Brain pericyte (primary cell): ENCODE measurements around the gene INO80.
A peak's percentile ranks its signal among the peaks of the same experiment; 100 is the strongest.
"Not testable (repeated sequence)": the region's sequence is repeated elsewhere in the genome, so short reads cannot be mapped to it uniquely, and the experiment has no call there.

ENCODE experiments used
- DNase-seq: peaks from one replicate; pipeline ENCODE4 v3.0.0-alpha.2; 2012; ENCODE audit warnings: low read depth, low spot score

Gene INO80

GRCh38 chr15:41116116-41116961 is at the start of gene INO80:
Gene INO80 (minus strand): TSS chr15:41116280. CDS start chr15:41096310, 19,970 bp downstream.
- DNase-seq, result peak; percentile 93

- no peak for DNase-seq
Observed at GRCh38 chr15:41161736-41162135, 45.7 kb upstream of the INO80 start.

GRCh38 chr15:41161336-41161735 is 45.3 kb upstream of the INO80 start:
- no peak for DNase-seq

- no peak for DNase-seq
Observed at GRCh38 chr15:41160639-41161315, 44.7 kb upstream of the INO80 start.

GRCh38 chr15:41154412-41154811 is 38.3 kb upstream of the INO80 start:
- no peak for DNase-seq

GRCh38 chr15:41153733-41154132 is 37.7 kb upstream of the INO80 start:
- no peak for DNase-seq

- no peak for DNase-seq
Observed at GRCh38 chr15:41151451-41152005, 35.4 kb upstream of the INO80 start.

DNA sequence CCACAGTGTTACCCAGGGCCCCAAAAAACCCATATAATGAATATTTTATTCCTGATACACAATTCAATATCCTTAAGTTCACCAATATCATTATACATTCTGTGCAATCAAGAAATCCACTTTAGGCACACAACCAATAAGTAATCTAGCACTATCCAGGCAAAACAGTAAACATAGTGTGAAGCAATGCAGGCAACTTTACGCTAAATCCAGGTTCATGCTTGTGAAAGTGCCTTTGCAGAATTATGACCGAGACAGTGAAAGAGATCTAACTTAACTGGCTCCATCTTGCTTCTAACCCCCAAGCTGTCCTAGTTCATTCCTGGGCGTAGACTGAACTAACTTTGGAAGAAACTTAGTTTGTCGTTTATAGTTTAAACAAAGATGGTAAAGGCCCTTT is 34.2 kb upstream of the INO80 start:
- no peak for DNase-seq

DNA sequence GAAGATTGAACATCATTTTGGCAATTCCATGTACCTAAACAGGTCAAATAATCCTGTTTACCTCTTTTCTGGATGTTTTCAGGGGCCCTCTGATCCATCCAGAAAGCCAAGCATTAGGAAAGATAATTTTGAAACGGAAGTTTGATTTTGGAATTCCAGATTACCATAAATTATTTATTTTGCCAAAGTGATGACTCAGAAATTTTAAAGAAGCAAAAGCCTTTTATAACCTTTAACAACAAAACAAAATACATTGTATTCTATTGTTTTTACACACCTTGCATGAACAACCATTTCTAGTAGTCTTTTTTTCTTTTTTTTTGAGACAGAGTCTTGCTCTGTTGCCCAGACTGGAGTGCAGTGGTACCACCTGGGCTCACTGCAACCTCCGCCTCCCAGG is 32.0 kb upstream of the INO80 start:
- no peak for DNase-seq

GRCh38 chr15:41139619-41140018 is 23.5 kb upstream of the INO80 start:
- DNase-seq, result no peak

DNA sequence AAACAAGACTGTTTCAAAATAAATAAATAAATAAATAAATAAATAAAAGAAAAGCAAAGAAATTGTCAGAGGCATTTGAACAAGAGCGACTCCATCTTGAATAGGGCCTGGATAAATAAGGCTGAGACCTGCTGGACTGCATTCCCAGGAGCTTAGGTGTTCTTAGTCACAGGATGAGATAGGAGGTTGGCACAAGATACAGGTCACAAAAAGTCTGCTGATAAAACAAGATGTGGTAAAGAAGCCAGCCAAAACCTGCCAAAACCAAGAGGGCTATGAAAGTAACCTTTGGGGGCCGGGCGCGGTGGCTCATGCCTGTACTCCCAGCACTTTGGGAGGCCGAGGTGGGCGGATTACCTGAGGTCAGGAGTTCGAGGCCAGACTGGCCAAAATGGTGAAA is 23.0 kb upstream of the INO80 start:
- DNase-seq, result not testable (repeated sequence)

- DNase-seq, result not testable (repeated sequence)
Observed at GRCh38 chr15:41135580-41135979, 19.5 kb upstream of the INO80 start.

GRCh38 chr15:41133454-41133853 is 17.4 kb upstream of the INO80 start:
- no peak for DNase-seq

GRCh38 chr15:41132094-41132493 is 16.0 kb upstream of the INO80 start:
- DNase-seq, result not testable (repeated sequence)

DNA sequence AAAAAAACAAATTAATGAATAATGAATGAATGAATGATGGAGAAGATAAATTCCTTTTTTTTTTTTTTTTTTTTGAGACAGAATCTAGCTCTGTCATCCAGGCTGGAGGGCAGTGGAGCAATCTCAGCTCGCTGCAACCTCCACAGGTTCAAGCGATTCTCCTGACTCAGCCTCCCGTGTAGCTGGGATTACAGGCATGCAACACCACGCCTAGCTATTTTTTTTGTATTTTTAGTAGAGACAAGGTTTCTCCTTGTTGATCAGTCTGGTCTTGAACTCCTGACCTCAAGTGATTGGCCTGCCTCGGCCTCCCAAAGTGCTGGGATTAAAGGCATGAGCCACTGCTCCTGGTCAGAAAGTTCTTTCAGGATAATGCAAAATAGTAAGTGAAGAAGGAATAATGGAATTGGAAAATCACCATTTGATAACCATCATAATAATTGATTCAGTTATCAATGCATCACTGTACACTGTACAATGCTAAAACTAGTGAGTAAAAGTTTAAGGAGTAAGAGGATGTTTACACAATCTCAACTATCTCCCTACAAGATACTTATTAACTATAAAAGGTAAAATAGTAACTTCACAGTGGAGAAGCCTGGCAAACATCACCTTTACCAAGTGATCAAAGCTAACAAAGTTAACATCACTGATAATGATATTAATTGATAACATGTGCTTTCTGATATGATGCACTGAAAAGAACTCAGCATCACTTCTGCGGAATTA is 12.3 kb upstream of the INO80 start:
- DNase-seq, result no peak

DNA sequence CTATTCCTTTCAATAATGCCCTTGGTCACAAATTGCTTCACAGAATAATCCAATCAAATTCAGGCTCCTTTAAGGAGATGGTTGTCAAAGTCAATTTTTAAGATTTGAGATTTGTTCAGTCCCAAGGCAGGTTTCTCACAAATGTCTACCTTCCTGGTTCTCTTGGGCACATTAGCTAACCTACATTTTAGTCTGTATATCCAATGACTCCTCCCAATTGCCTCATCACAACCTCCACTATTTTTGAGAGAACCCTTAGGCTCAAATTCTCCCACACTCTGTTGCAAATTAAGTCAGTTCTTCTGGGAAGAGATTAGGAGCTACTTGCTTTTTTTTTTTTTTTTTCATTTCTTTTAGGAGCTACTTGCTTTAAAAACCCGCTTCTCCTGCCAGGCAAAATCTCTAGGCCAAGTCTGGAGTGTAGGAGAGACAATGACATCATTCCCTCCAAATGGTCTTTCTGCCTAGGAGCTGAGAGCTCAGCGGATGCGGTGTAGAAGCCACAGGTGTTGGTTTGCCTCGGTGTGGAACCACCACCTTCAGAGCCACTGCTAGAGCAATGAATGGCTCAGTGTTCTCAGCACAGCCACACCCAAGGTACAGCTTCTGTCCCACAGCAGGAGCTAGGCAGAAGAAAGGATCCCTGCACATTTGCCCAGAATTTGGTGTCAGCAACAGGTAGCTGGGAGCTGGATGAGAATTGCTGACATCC is 10.0 kb upstream of the INO80 start:
- DNase-seq, result no peak

- DNase-seq, result no peak
Observed at GRCh38 chr15:41125063-41125669, 9.1 kb upstream of the INO80 start.

DNA sequence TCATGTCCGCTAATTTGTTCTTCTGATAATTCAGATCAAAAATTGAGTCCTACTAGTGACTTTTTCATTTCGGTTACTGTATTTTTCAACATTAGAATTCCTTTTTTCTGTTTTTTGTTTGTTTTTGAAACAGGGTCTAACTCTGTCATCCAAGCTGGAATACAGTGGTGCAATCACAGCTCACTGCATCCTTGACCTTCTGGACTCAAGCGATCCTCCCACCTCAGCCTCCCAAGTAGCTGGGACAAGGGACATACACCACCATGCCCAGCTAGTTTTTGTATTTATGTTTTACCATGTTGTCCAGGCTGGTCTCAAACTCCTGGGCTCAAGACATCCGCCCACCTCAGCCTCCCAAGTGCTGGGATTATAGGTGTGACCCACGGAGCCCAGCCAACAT is 8.0 kb upstream of the INO80 start:
- DNase-seq, result no peak

- no peak for DNase-seq
Observed at GRCh38 chr15:41122849-41123248, 6.8 kb upstream of the INO80 start.

DNA sequence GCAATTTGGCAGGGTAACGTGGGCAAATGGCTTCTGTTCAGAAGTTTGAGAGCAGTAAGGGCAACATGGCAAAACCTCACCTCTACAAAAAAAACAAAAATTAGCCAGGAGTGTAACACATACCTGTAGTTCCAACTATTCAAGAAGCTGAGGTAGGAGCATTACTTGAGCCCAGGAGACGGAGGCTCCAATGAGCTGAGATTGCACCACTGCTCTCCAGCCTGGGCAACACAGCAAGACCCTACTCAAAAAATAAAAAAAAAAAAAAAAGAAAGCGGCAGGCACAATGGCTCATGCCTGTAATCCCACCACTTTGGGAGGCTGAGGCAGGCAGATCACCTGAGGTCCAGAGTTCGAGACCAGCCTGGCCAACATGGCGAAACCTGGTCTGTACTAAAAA is 5.9 kb upstream of the INO80 start:
- no peak for DNase-seq

GRCh38 chr15:41116962-41117252 is 827 bp upstream of the INO80 start:
- DNase-seq, result no peak
